SK-N-SH (cell line): ENCODE data around the gene NOBOX. TPM values are rescaled to one million over a fixed set of nuclear protein-coding genes. Genes with fewer than 3 reads are reported as not detected.

Experiments used
- CTCF ChIA-PET: fragments of 300-600, 350-600 bp; formaldehyde crosslinking; extraction: SDS; loops from one replicate; lab custom pipeline; 2021; lab: Yijun Ruan, JAX
- POLR2A ChIA-PET: fragments of 350-600 bp; sonication (Branson Sonifier 250); formaldehyde crosslinking; extraction: SDS; loops from one replicate; lab custom pipeline; 2020; ENCODE audit warnings: antibody characterized with exemption, inconsistent platforms; lab: Yijun Ruan, JAX
- DNase-seq: peaks from one replicate; pipeline ENCODE4 v3.0.0; 2012
- H2AFZ ChIP-seq: fragments of 200-600 bp; sonication (generic); 2 replicates; pipeline ENCODE4 v1.8.1; 2016; ENCODE audit warnings: antibody characterized with exemption, mild to moderate bottlenecking, low read depth
- H3F3A ChIP-seq: fragments of 200-600 bp; sonication (generic); replicated peaks from 2 replicates; pipeline ENCODE3; 2016; ENCODE audit warnings: antibody characterized with exemption, mild to moderate bottlenecking; ENCODE audit not compliant: insufficient read depth
- H3K27ac ChIP-seq, 2 experiments: fragments of 200-500 bp in 1 of 2; fragments of 200-600 bp in 1 of 2; sonication (Bioruptor generic) in 1 of 2; sonication (generic), shearing (Covaris generic) in 1 of 2; 2 replicates each; pipeline versions ENCODE4 v1.5.1 to v1.6.1; 2014 to 2016; ENCODE audit warnings: low read depth in 2 of 2, inconsistent platforms in 1 of 2, low read length in 1 of 2, mild to moderate bottlenecking in 1 of 2, mixed read lengths in 1 of 2
- H3K27me3 ChIP-seq: fragments of 200-600 bp; sonication (generic), shearing (Covaris generic); 2 replicates; pipeline ENCODE4 v1.6.1; 2016; ENCODE audit warnings: mixed run types; ENCODE audit not compliant: insufficient read depth
- H3K36me3 ChIP-seq, 2 experiments: fragments of 200-500 bp in 1 of 2; fragments of 200-600 bp in 1 of 2; sonication (Bioruptor generic) in 1 of 2; sonication (generic) in 1 of 2; replicated peaks in 1 of 2; 2 replicates each; pipeline versions ENCODE3 to v1.5.1; 2014 to 2016; ENCODE audit warnings: low read length in 1 of 2, mild to moderate bottlenecking in 1 of 2; ENCODE audit not compliant: insufficient read depth in 2 of 2, control insufficient read depth in 1 of 2
- H3K4me1 ChIP-seq, 2 experiments: fragments of 200-500 bp in 1 of 2; fragments of 200-600 bp in 1 of 2; sonication (Bioruptor generic) in 1 of 2; sonication (generic), shearing (Covaris generic) in 1 of 2; 2 replicates each; pipeline versions ENCODE4 v1.5.1 to v1.6.1; 2014 to 2016; ENCODE audit warnings: low read depth in 1 of 2, low read length in 1 of 2, mixed run types in 1 of 2; ENCODE audit not compliant: insufficient read depth in 2 of 2, control insufficient read depth in 1 of 2
- H3K4me2 ChIP-seq: fragments of 200-600 bp; sonication (generic), shearing (Covaris generic); 2 replicates; pipeline ENCODE4 v1.6.1; 2017; ENCODE audit warnings: mixed run types
- H3K4me3 ChIP-seq, 2 experiments: fragments of 200-500 bp in 1 of 2; fragments of 200-600 bp in 1 of 2; sonication (Bioruptor generic) in 1 of 2; sonication (generic), shearing (Covaris generic) in 1 of 2; 2 replicates each; pipeline versions ENCODE4 v1.5.1 to v1.8.1; 2014 to 2016; ENCODE audit warnings: low read depth in 2 of 2, inconsistent platforms in 1 of 2, low read length in 1 of 2, mild to moderate bottlenecking in 1 of 2, mixed read lengths in 1 of 2, moderate library complexity in 1 of 2
- H3K79me2 ChIP-seq: fragments of 200-600 bp; sonication (generic); 2 replicates; pipeline ENCODE4 v1.8.1; 2017; ENCODE audit warnings: mild to moderate bottlenecking; ENCODE audit not compliant: insufficient read depth
- H3K9ac ChIP-seq: fragments of 200-600 bp; sonication (generic); 2 replicates; pipeline ENCODE4 v1.6.1; 2017; ENCODE audit warnings: mixed run types
- H3K9me2 ChIP-seq: fragments of 200-600 bp; sonication (generic); 2 replicates; pipeline ENCODE4 v1.6.1; 2017; ENCODE audit warnings: mixed run types
- H3K9me3 ChIP-seq: fragments of 200-600 bp; sonication (generic); 2 replicates; pipeline ENCODE4 v1.6.1; 2017; ENCODE audit warnings: mixed run types, mild to moderate bottlenecking, moderate library complexity
- H4K20me1 ChIP-seq: fragments of 200-600 bp; sonication (generic); 2 replicates; pipeline ENCODE4 v1.6.1; 2017; ENCODE audit warnings: mild to moderate bottlenecking, mixed run types; ENCODE audit not compliant: insufficient read depth
- CHD2 ChIP-seq: fragments of 150-350 bp; IDR thresholded peaks from 2 replicates; pipeline ENCODE4 v1.6.1; 2018; ENCODE audit warnings: low read length; ENCODE audit not compliant: partially characterized antibody
- CTCF ChIP-seq: fragments of 200-600 bp; sonication (generic); IDR thresholded peaks from 2 replicates; pipeline ENCODE4 v1.6.1; 2017; ENCODE audit warnings: antibody characterized with exemption, mild to moderate bottlenecking, moderate library complexity
- EP300 ChIP-seq, 2 experiments: IDR thresholded peaks; 2 replicates each; pipeline versions ENCODE4 v1.4.0 to v1.6.1; 2012; ENCODE audit warnings: borderline replicate concordance in 1 of 2, low read depth in 1 of 2, low read length in 1 of 2
- FOXM1 ChIP-seq: IDR thresholded peaks from 2 replicates; pipeline ENCODE4 v1.4.0; 2012; ENCODE audit warnings: low read depth, mild to moderate bottlenecking
- GABPA ChIP-seq: IDR thresholded peaks from 2 replicates; pipeline ENCODE4 v1.4.0; 2012; ENCODE audit warnings: low read depth, mild to moderate bottlenecking
- JUND ChIP-seq: IDR thresholded peaks from 2 replicates; pipeline ENCODE4 v1.4.0; 2012
- MAX ChIP-seq: IDR thresholded peaks from 2 replicates; pipeline ENCODE4 v1.4.0; 2012; ENCODE audit warnings: low read depth
- MEF2A ChIP-seq: IDR thresholded peaks from 2 replicates; pipeline ENCODE4 v1.4.0; 2012; ENCODE audit warnings: low read depth, borderline replicate concordance
- MXI1 ChIP-seq: IDR thresholded peaks from 2 replicates; pipeline ENCODE4 v1.6.1; 2012; ENCODE audit warnings: mild to moderate bottlenecking, low read depth, low read length, improper control_type of control experiment
- NFIC ChIP-seq: IDR thresholded peaks from 2 replicates; pipeline ENCODE4 v1.4.0; 2012; ENCODE audit warnings: borderline replicate concordance
- PBX3 ChIP-seq: IDR thresholded peaks from 2 replicates; pipeline ENCODE4; 2012
- RAD21 ChIP-seq: IDR thresholded peaks from 2 replicates; pipeline ENCODE4 v1.6.1; 2012; ENCODE audit warnings: mild to moderate bottlenecking, low read length
- RCOR1 ChIP-seq: fragments of 150-350 bp; IDR thresholded peaks from 2 replicates; pipeline ENCODE4 v1.6.1; 2017; ENCODE audit warnings: antibody characterized with exemption, low read length
- RFX5 ChIP-seq: IDR thresholded peaks from 2 replicates; pipeline ENCODE4 v1.6.1; 2012; ENCODE audit warnings: mild to moderate bottlenecking, improper control_type of control experiment, low read length
- SMC3 ChIP-seq: IDR thresholded peaks from 2 replicates; pipeline ENCODE4 v1.6.1; 2012; ENCODE audit warnings: low read depth, low read length, improper control_type of control experiment
- TAF1 ChIP-seq: IDR thresholded peaks from 2 replicates; pipeline ENCODE4 v1.6.1; 2012; ENCODE audit warnings: low read depth, mild to moderate bottlenecking, low read length, moderate library complexity, borderline replicate concordance
- TCF12 ChIP-seq: IDR thresholded peaks from 2 replicates; pipeline ENCODE4 v1.4.0; 2012
- TEAD4 ChIP-seq: IDR thresholded peaks from 2 replicates; pipeline ENCODE4 v1.4.0; 2012; ENCODE audit warnings: mild to moderate bottlenecking, borderline replicate concordance; ENCODE audit not compliant: insufficient read depth
- YY1 ChIP-seq: IDR thresholded peaks from 2 replicates; pipeline ENCODE4 v1.4.0; 2012; ENCODE audit warnings: low read depth, mild to moderate bottlenecking
- ZBTB33 ChIP-seq: IDR thresholded peaks from 2 replicates; pipeline ENCODE4 v1.4.0; 2012; ENCODE audit warnings: low read depth, borderline replicate concordance
- WGBS: methylation state at CpG from one replicate; pipeline ENCODE4 v1.1.6; 2017; ENCODE audit warnings: low lambda C conversion rate; 5-methylcytosine and 5-hydroxymethylcytosine counted together
- polyA plus RNA-seq, 3 experiments: library from polyadenylated mRNA; depleted of rRNA; stranded (reverse); fragments of >200 nt; gene quantifications; 2 replicates each; pipeline ENCODE4 v1.2.3, GENCODE V29; 2012

NOBOX gene
- polyA plus RNA-seq, 1 of the 3 experiments (the other 2 are of a cell fraction) = not detected

GRCh38 chr7:144391823-144392255 is 11.7 kb downstream of the NOBOX start:
- Histone ChIP-seq H2AFZ (peak overlapping the region; percentile 32; the same call in 1 of the 2 replicates), H3K36me3 (no peaks in the 10 kb centered on the region), H4K20me1 (no peaks in the 10 kb centered on the region), H3K79me2 (no peaks in the 10 kb centered on the region), H3K9me2 (no peaks in the 10 kb centered on the region), H3K4me1 (no peaks in the 10 kb centered on the region), H3K27me3 (peaks cover 30% of the 10 kb centered on the region; the same call in 1 of the 2 replicates), H3K9ac (no peak overlapping the region), H3K27ac (no peak overlapping the region), H3F3A (no peaks in the 10 kb centered on the region), H3K4me3 (peak overlapping the region in 1 of 2 experiments; percentile 34; a peak in 3 of 4 replicates), H3K9me3 (no peaks in the 10 kb centered on the region), H3K4me2 (peak overlapping the region; percentile 58)
- ChIA-PET CTCF (interaction anchor here (0.8 to 4.1 kb wide), 16 partner anchors 8 to 1315 kb away, joined by 3 to 48 read pairs (median 5); partner anchors contain the start of gene NOBOX), POLR2A (no interaction called here)
- whole genome bisulfite sequencing = 2% methylated on average over 8 of the region's 8 CpGs
- TF ChIP-seq YY1 = no peak
- peak; percentile 83 for TF ChIP-seq SMC3
- no peak for TF ChIP-seq JUND
- no peak for TF ChIP-seq TCF12
- TF ChIP-seq RCOR1 = no peak
- no peak for TF ChIP-seq ZBTB33
- TF ChIP-seq TAF1 = no peak
- no peak for TF ChIP-seq MXI1
- no peak for TF ChIP-seq CHD2
- TF ChIP-seq GABPA = no peak
- no peak for TF ChIP-seq EP300 (IDR thresholded peaks at IDR 0.05; ENCODE audit: borderline replicate concordance in 1 of 2, low read depth in 1 of 2, low read length in 1 of 2)
- TF ChIP-seq MAX = no peak
- peak; percentile 90 for TF ChIP-seq CTCF
- TF ChIP-seq RAD21 = peak; percentile 92
- no peak for TF ChIP-seq NFIC
- TF ChIP-seq PBX3 = no peak
- no peak for TF ChIP-seq FOXM1
- TF ChIP-seq MEF2A = no peak
- TF ChIP-seq RFX5 = peak; percentile 17; the same call in 1 of the 2 replicates
- TF ChIP-seq TEAD4 = no peak
- peak; percentile 66 for DNase-seq
